Naive B cell (primary cell): ENCODE measurements around the gene ACSS1. TPM values are rescaled to one million over a fixed set of nuclear protein-coding genes. Genes with fewer than 3 reads are reported as not detected.
A peak's percentile ranks its signal among the peaks of the same experiment; 100 is the strongest.

Experiments used
- ATAC-seq, 2 donors: fragments of 150-1000 bp; cut with Tn5 transposase; 2 replicates each; pipeline ENCODE4 v1.10.0; 2021; ENCODE audit warnings: low read depth in 2 of 2, mild to moderate bottlenecking in 2 of 2, moderate library complexity in 2 of 2
- DNase-seq: peaks from one replicate; pipeline ENCODE4 v3.0.0; 2022
- H3K27ac Mint-ChIP-seq, 6 donors: one replicate each; pipeline ENCODE4 v1.8.0; 2020 to 2022; ENCODE audit warnings: mild to moderate bottlenecking in 6 of 6, mixed read lengths in 6 of 6, moderate library complexity in 5 of 6, inconsistent platforms in 2 of 6
- H3K27me3 Mint-ChIP-seq, 3 donors: one replicate each; pipeline ENCODE4 v1.8.0; 2021 to 2022; ENCODE audit warnings: mixed read lengths in 3 of 3, mild to moderate bottlenecking in 1 of 3
- H3K36me3 Mint-ChIP-seq, 2 donors: one replicate each; pipeline ENCODE4 v1.8.0; 2020 to 2022; ENCODE audit warnings: mixed read lengths in 2 of 2, inconsistent platforms in 1 of 2, mild to moderate bottlenecking in 1 of 2
- H3K4me1 Mint-ChIP-seq, 3 donors: one replicate each; pipeline ENCODE4 v1.8.0; 2020 to 2022; ENCODE audit warnings: mixed read lengths in 3 of 3, inconsistent platforms in 1 of 3, mild to moderate bottlenecking in 1 of 3, moderate library complexity in 1 of 3
- H3K4me3 Mint-ChIP-seq, 8 donors: one replicate each; pipeline ENCODE4 v1.8.0; 2020 to 2022; ENCODE audit warnings: mild to moderate bottlenecking in 8 of 8, mixed read lengths in 8 of 8, moderate library complexity in 8 of 8, inconsistent platforms in 2 of 8
- H3K9me3 Mint-ChIP-seq, 7 donors: one replicate each; pipeline ENCODE4 v1.8.0; 2020 to 2022; ENCODE audit warnings: mixed read lengths in 7 of 7, mild to moderate bottlenecking in 5 of 7, inconsistent platforms in 2 of 7, moderate library complexity in 1 of 7
- polyA plus RNA-seq, 6 donors: library from polyadenylated mRNA; unstranded; fragments of 300-500 nt; fragmentation: Illumina TruSeq; gene quantifications; one replicate each; pipeline ENCODE4 v1.2.3, GENCODE V29; 2021; ENCODE audit warnings: low read depth in 6 of 6

Gene ACSS1
- polyA plus RNA-seq, 6 donors from 2014 or later = 84.6 to 115 (median 92.8) TPM

- Mint-ChIP-seq H3K27me3 (no peaks in the 10 kb centered on the region), H3K36me3 (no peaks in the 10 kb centered on the region), H3K9me3 (no peaks in the 10 kb centered on the region), H3K4me3 (peak overlapping the region in 5 of 8 donors; percentile 12 to 65 (median 40)), H3K27ac (peak overlapping the region; percentile 66 to 94 (median 87)), H3K4me1 (peaks cover 26 to 75% (median 69%) of the 10 kb centered on the region in 3 donors)
- DNase-seq = no peak
- no peak for ATAC-seq
Observed at GRCh38 chr20:25044660-25045342, 13.1 kb downstream of the ACSS1 start.

DNA sequence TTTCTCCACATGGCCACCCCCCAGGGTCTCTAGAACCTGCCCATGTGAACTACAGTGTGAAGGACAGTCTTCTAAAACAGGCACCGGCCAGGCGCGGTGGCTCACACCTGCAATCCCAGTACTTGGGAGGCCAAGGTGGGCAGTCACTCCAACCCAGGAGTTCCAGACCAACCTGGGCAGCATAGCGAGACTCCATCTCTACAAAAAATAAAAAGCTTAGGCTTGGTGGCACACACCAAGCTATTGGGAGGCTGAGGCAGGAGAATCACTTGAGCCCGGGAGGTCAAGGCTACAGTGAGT, 13.7 kb downstream of the ACSS1 start:
- peaks cover 26 to 69% (median 67%) of the 10 kb centered on the region in 3 donors for H3K4me1 Mint-ChIP-seq
- ATAC-seq (no peak), DNase-seq (no peak)
- H3K36me3 Mint-ChIP-seq = no peaks in the 10 kb centered on the region
- H3K27ac Mint-ChIP-seq = peak overlapping the region in 5 of 6 donors; percentile 47 to 97 (median 87)
- H3K27me3 Mint-ChIP-seq = no peaks in the 10 kb centered on the region
- peak overlapping the region in 2 of 8 donors; percentile 10 to 29 for H3K4me3 Mint-ChIP-seq
- no peaks in the 10 kb centered on the region for H3K9me3 Mint-ChIP-seq

DNA sequence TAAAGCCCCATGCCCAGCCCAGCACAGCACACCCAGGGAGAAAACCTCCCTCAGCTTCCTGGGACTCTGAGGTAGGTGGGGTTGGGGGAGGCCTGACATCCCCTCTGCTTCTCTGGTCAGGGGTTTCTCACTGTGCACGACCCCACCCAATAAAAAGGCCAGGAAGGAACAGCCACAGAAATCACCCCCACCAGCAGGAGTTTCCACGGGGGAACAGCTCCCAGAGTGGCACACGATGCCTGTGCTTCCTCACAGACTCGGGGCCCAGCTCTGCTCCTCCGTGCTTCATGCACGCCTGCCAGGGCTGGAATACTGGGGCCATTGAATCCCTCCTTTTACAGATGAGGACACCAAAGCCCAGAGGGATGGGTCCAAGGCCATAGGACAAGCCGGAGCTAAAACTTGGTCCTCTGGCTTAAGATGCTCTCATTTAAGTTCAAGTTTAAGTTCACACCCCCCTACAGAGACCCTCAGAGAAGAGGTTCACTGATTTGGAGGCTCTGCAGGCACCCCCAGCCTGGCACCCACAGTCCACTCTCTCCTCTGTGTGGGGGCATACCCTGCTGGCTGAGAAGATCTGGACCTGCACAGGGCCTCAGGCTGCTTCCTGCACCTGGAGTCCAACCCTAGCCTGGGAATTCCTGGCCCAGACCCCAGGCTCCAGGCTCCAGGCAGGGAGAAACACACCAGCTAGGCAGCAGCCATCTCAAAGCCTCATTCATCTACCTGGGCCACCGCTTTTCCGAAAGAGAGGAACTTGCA, 14.3 kb downstream of the ACSS1 start:
- Mint-ChIP-seq H3K4me1 (peaks cover 29 to 67% (median 67%) of the 10 kb centered on the region in 3 donors), H3K4me3 (peak overlapping the region in 7 of 8 donors; percentile 13 to 87 (median 72)), H3K36me3 (no peaks in the 10 kb centered on the region), H3K9me3 (no peaks in the 10 kb centered on the region), H3K27me3 (no peaks in the 10 kb centered on the region), H3K27ac (peak overlapping the region; percentile 86 to 98 (median 95))
- ATAC-seq (no peak), DNase-seq (no peak)

DNA sequence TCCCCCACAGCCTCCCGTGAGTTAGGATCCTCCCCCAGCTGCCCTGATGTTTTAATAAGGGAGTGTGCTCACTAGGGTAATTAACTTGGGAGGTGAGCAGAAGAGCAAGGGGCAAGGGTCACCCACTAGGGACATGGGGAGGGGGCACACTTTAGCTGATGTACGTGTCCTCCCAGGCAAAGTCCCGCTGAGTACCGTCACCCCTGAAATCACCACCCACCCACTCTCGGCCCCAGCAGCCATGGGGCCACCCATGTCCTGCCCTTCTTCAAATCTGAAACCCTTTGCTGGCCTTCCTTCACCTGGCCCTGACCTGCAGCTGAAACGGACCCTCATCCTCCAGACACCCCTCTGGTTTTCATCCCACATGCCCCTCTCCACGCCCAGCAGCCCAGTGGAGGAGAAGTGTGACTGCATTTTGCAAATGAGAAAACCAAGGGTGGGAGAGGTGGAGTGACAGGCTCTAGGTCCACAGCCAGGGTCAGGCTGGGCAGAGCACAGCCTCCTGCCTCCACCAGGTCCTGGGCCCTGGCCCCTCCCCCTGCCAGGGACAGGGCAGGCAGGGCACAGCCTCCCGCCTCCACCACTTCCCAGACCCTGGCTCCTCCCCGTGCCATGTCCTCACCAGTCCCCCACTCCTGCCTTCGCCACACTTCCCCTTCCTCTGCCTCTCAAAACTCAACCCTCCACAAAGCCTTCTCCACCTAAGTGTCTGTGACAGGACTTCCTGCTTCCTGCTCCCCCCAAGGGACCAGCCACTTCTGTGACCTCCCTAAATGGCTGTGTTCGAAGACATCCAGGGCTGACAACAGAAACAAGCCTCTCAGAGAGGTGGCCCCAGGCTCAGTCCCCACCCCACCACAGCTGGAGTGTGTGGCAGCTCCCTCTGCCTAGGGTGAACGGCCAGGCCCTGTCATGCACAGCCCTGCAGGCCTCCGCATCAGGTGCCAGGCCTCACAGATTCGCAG, 15.1 kb downstream of the ACSS1 start:
- Mint-ChIP-seq H3K27me3 (no peaks in the 10 kb centered on the region), H3K36me3 (no peaks in the 10 kb centered on the region), H3K9me3 (no peaks in the 10 kb centered on the region), H3K4me3 (peak overlapping the region; percentile 10 to 89 (median 82)), H3K4me1 (peaks cover 36 to 71% (median 68%) of the 10 kb centered on the region in 3 donors), H3K27ac (peak overlapping the region; percentile 85 to 98 (median 95))
- DNase-seq = peak; percentile 82
- ATAC-seq = peak; percentile 90 to 93

DNA sequence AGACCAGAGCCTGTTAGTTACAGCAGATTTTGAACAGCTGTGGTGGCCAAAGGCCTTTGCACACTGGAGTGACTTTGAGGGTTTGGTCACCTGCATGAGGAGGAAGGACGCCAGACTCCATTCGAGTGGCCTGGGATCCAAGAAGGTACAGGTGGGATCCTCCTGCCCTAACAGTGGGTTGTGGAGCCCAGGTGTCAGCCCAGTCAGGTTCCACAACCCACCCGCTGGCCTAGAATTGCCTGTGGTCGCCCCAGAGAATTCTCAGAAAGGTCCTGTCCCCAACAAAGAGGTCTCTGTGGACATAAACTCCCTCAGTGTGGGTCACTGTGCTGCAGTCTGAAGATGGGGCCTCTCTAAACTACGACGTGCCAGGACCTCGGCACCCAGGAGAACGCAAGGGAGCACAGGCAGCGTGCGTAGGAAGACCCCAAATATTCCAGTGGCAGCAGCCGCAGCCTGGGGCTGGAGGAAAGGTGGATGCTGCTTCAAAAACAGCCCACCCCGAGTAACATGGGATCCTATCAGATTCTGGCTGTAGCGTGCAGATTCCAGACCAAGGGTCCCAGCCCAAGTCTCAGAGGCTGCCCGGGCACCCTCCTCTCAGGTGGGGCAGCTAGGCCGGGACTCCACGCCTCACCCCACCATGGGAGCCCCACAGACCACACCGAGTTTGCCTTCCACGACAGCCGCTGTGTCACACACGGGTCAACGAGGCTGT, 16.0 kb downstream of the ACSS1 start:
- H3K27me3 Mint-ChIP-seq = no peaks in the 10 kb centered on the region
- peak overlapping the region in 5 of 8 donors; percentile 72 to 89 (median 83) for H3K4me3 Mint-ChIP-seq
- no peak for ATAC-seq
- no peak for DNase-seq
- no peaks in the 10 kb centered on the region for H3K36me3 Mint-ChIP-seq
- peak overlapping the region in 5 of 6 donors; percentile 63 to 97 (median 94) for H3K27ac Mint-ChIP-seq
- peaks cover 41 to 79% (median 75%) of the 10 kb centered on the region in 3 donors for H3K4me1 Mint-ChIP-seq
- H3K9me3 Mint-ChIP-seq = no peaks in the 10 kb centered on the region

- no peaks in the 10 kb centered on the region for H3K36me3 Mint-ChIP-seq
- peak overlapping the region in 3 of 6 donors; percentile 49 to 94 (median 76) for H3K27ac Mint-ChIP-seq
- no peaks in the 10 kb centered on the region for H3K9me3 Mint-ChIP-seq
- no peaks in the 10 kb centered on the region for H3K27me3 Mint-ChIP-seq
- H3K4me3 Mint-ChIP-seq = peak overlapping the region in 1 of 8 donors; percentile 77
- peaks cover 50 to 83% (median 80%) of the 10 kb centered on the region in 3 donors for H3K4me1 Mint-ChIP-seq
- ATAC-seq (no peak), DNase-seq (no peak)
Observed at GRCh38 chr20:25040438-25040831, 17.5 kb downstream of the ACSS1 start.

DNA sequence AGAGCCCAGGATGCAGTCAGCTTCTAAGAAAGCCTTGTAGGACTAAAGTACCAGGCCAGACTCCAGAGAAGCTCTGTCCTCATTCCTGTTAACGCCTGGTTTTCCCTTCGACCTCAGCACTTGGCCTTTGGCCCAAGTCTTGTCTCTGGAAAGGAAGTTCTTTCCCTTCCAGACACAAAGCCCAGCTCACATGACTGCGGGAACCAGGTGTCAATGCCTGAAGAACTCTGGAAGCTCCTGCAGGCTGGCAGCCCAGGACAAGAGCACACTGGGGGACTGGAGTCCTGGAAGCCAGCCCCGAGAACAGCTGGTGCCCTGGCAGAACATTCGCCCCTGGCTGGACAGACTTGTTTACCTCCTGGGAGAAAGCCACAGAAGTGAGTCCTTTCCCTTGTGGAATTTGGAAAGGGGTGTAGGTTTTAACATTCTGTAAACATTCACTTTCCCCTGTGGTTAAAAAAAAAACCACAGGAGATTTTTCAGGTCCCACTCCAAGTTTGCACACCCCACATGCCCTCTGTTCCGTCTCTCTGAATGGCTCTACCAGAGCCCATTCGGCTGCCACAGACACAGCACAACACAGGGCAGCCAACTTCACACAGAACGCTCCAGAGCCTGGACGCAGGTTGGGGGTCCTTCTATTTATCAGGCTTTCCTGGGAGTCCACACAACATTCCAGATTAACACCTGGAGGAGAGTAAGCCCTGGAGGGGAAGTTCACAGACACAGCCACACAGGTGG, 18.1 kb downstream of the ACSS1 start:
- H3K9me3 Mint-ChIP-seq = no peaks in the 10 kb centered on the region
- no peak for DNase-seq
- H3K27ac Mint-ChIP-seq = peak overlapping the region in 4 of 6 donors; percentile 32 to 94 (median 64)
- H3K36me3 Mint-ChIP-seq = no peaks in the 10 kb centered on the region
- H3K27me3 Mint-ChIP-seq = no peaks in the 10 kb centered on the region
- peaks cover 50 to 82% (median 77%) of the 10 kb centered on the region in 3 donors for H3K4me1 Mint-ChIP-seq
- ATAC-seq = no peak
- H3K4me3 Mint-ChIP-seq = peak overlapping the region in 1 of 8 donors; percentile 19

DNA sequence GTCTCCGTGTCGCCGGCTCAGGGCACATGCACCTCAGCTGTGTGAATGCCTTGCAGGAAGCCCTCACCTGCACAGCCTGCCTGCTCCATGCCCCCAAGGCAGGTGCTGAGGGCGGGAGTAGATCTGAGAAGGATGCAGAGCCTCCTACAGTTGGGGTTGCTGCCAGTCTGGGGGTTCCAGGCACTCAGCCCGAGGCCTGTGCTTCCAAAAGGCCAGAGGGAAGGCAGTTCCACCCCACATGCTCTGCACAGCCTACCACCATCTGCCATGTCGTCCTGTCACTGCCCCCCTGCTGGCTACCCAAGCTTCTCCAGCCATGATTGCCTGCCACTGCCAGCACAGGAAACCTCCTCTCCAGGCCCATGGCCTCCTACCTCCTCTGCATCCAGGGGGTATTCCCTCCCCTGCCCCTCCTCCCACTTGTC, 19.3 kb downstream of the ACSS1 start:
- ATAC-seq (no peak), DNase-seq (no peak)
- peak overlapping the region in 3 of 8 donors; percentile 9 to 70 (median 39) for H3K4me3 Mint-ChIP-seq
- H3K27ac Mint-ChIP-seq = peak overlapping the region in 5 of 6 donors; percentile 52 to 95 (median 86)
- peaks cover 57 to 80% (median 74%) of the 10 kb centered on the region in 3 donors for H3K4me1 Mint-ChIP-seq
- H3K36me3 Mint-ChIP-seq = no peaks in the 10 kb centered on the region
- no peaks in the 10 kb centered on the region for H3K27me3 Mint-ChIP-seq
- no peaks in the 10 kb centered on the region for H3K9me3 Mint-ChIP-seq

GRCh38 chr20:25038103-25038410, 19.9 kb downstream of the ACSS1 start:
- Mint-ChIP-seq H3K27me3 (no peaks in the 10 kb centered on the region), H3K4me3 (peak overlapping the region in 7 of 8 donors; percentile 12 to 89 (median 81)), H3K9me3 (no peaks in the 10 kb centered on the region), H3K36me3 (no peaks in the 10 kb centered on the region), H3K4me1 (peaks cover 57 to 77% (median 73%) of the 10 kb centered on the region in 3 donors), H3K27ac (peak overlapping the region in 5 of 6 donors; percentile 72 to 95 (median 92))
- DNase-seq (no peak), ATAC-seq (no peak)

GRCh38 chr20:25037288-25038102, 20.4 kb downstream of the ACSS1 start:
- H3K36me3 Mint-ChIP-seq = no peaks in the 10 kb centered on the region
- no peaks in the 10 kb centered on the region for H3K9me3 Mint-ChIP-seq
- peaks cover 51 to 73% (median 72%) of the 10 kb centered on the region in 3 donors for H3K4me1 Mint-ChIP-seq
- peak overlapping the region; percentile 72 to 96 (median 93) for H3K27ac Mint-ChIP-seq
- DNase-seq (peak; percentile 36), ATAC-seq (peak; percentile 70 to 77)
- no peaks in the 10 kb centered on the region for H3K27me3 Mint-ChIP-seq
- peak overlapping the region; percentile 53 to 89 (median 83) for H3K4me3 Mint-ChIP-seq

DNA sequence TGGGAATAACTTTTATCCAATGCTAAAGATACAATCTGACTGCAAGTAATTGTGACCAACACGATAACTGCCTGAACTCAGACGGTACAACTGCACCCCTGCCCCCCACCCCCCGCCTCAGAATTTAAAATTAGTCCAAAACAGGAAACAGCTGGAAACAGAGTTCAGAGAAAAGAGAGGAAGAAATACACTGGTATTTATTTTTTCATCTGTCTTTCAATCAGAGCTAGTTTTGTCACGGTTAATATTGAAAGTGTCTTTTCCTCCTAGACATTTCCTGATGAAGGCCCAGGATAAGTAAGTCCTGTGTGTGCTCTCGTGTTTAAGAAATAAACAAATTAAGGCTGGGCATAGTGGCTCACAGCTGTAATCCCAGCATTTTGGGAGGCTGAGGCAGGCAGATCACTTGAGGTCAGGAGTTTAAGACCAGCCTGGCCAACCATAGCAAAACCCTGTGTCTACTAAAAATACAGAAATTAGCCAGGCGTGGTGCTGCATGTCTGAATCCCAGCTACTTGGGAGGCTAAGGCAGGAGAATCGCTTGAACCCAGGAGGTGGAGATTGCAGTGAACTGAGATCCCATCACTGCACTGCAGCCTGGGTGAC, 21.5 kb downstream of the ACSS1 start:
- Mint-ChIP-seq H3K9me3 (no peaks in the 10 kb centered on the region), H3K4me1 (peaks cover 49 to 74% (median 70%) of the 10 kb centered on the region in 3 donors), H3K36me3 (no peaks in the 10 kb centered on the region), H3K27ac (peak overlapping the region; percentile 85 to 96 (median 92)), H3K27me3 (no peaks in the 10 kb centered on the region), H3K4me3 (peak overlapping the region; percentile 69 to 89 (median 83))
- ATAC-seq (no peak), DNase-seq (no peak)
